Measurements from ENCODE around the gene SEC61G. TPM values are rescaled to one million over a fixed set of nuclear protein-coding genes. Genes with fewer than 3 reads are reported as not detected.

Gene SEC61G
- total and polyA plus RNA-seq, 2 donors (not counting 1 experiment from before 2014, with no cell fraction given): 23.6 to 60.9 TPM

DNA sequence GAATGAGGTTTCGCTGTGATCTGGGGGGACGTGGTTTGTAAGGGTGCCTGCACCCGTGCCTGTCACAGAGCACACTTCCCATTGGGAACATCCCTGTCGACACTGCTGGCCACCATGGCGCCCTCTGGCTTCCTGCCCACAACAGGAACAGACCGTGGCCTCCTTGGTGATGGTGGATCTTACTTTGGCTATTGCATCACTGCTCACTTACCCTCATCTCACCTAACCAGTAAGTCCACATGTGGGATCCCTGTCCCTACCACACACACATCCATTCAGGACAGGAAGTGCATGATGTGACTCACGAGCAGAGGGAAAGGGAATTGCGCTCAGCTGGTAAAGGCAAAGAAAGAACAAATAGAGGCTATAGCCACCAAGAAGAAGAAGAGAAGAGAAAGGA lies 26.2 kb upstream of the SEC61G start:
- DNase-seq (no peak), ATAC-seq (ENCODE audit: low read depth) (no peak)
- H3K4me3 ChIP-seq (ENCODE audit: control extremely low read depth in 1 of 5, extremely low read depth in 1 of 5, insufficient read depth in 1 of 5, low read depth in 2 of 5, low read length in 4 of 5): no peak overlapping the region
- Mint-ChIP-seq H3K4me1 (no peaks in the 10 kb centered on the region), H3K27ac (no peak overlapping the region), H3K4me3 (no peak overlapping the region), H3K9me3 (ENCODE audit: insufficient read depth) (no peaks in the 10 kb centered on the region), H3K27me3 (peaks cover 47% of the 10 kb centered on the region)
- H3K79me2 ChIP-seq (ENCODE audit: control insufficient read depth, insufficient read depth, low read length): no peaks in the 10 kb centered on the region
- H2AFZ ChIP-seq (ENCODE audit: insufficient read depth, low read depth, low read length, poor library complexity, severe bottlenecking): no peak overlapping the region
- H3K4me2 ChIP-seq (replicated peaks; ENCODE audit: low read depth, low read length, poor library complexity, severe bottlenecking): no peak overlapping the region
- no peak for TF ChIP-seq EZH2 (IDR thresholded peaks at IDR 0.05; ENCODE audit: borderline replicate concordance, insufficient read depth, low read depth, low read length, poor library complexity, severe bottlenecking)
- TF ChIP-seq, protein P1, sequence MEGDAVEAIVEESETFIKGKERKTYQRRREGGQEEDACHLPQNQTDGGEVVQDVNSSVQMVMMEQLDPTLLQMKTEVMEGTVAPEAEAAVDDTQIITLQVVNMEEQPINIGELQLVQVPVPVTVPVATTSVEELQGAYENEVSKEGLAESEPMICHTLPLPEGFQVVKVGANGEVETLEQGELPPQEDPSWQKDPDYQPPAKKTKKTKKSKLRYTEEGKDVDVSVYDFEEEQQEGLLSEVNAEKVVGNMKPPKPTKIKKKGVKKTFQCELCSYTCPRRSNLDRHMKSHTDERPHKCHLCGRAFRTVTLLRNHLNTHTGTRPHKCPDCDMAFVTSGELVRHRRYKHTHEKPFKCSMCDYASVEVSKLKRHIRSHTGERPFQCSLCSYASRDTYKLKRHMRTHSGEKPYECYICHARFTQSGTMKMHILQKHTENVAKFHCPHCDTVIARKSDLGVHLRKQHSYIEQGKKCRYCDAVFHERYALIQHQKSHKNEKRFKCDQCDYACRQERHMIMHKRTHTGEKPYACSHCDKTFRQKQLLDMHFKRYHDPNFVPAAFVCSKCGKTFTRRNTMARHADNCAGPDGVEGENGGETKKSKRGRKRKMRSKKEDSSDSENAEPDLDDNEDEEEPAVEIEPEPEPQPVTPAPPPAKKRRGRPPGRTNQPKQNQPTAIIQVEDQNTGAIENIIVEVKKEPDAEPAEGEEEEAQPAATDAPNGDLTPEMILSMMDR (IDR thresholded peaks at IDR 0.05): no peak
- H3K9me3 ChIP-seq (ENCODE audit: control extremely low read depth in 1 of 3, control insufficient read depth in 2 of 3, insufficient read depth in 1 of 3, low read length in 2 of 3): peaks cover 0 to 2% (median 0%) of the 10 kb centered on the region in 3 donors
- intact Hi-C loops (cut with micrococcal nuclease): loop anchor here (5.0 kb wide), 1 partner anchor 472 kb away; no protein-coding TSS in a partner anchor
- no peaks in the 10 kb centered on the region for H4K20me1 ChIP-seq (ENCODE audit: control insufficient read depth, insufficient read depth, low read length, poor library complexity, severe bottlenecking)
- H3K4me1 ChIP-seq (ENCODE audit: control insufficient read depth in 2 of 2, insufficient read depth in 2 of 2, low read length in 2 of 2): no peaks in the 10 kb centered on the region
- WGBS (ENCODE audit: insufficient coverage): 62% methylated on average over 7 of the region's 8 CpGs
- H3K36me3 ChIP-seq (replicated peaks in 1 of 2; ENCODE audit: control extremely low read depth in 1 of 2, control insufficient read depth in 1 of 2, extremely low read depth in 1 of 2, insufficient read depth in 2 of 2, low read length in 1 of 2): no peaks in the 10 kb centered on the region
- no peak overlapping the region for H3K27ac ChIP-seq (ENCODE audit: low read length in 2 of 2)
- peaks cover 0 to 8% (median 4%) of the 10 kb centered on the region in 4 experiments for H3K27me3 ChIP-seq (replicated peaks in 1 of 4; ENCODE audit: control extremely low read depth in 1 of 4, control insufficient read depth in 3 of 4, insufficient read depth in 4 of 4, low read length in 3 of 4)
- ChIA-PET POLR2A (no interaction called here), CTCF (no interaction called here)
- no peak overlapping the region for H3K9ac ChIP-seq (ENCODE audit: low read length)

DNA sequence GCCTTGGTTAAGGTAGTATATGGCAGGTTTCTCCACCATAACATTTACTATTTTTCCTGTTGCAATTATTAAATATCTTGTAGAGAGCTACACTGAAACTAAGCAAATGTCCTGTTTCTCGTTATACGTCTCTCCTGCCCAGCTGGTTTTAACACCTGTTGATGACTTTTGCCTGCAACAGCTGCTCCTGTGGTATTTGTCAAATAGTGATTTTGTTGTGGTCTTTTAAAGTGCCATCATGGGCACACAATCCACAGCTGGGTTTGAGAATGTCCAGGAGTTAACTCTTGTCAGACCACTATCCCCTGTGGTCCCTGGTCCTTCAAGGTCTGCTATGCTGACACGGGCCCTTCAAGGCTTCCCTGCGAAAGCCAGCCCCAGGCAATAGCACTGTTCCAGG lies 24.9 kb upstream of the SEC61G start:
- no peaks in the 10 kb centered on the region for H3K36me3 ChIP-seq (replicated peaks in 1 of 2; ENCODE audit: control extremely low read depth in 1 of 2, control insufficient read depth in 1 of 2, extremely low read depth in 1 of 2, insufficient read depth in 2 of 2, low read length in 1 of 2)
- CTCF ChIA-PET: interaction anchor here (0.5 kb wide), 1 partner anchor 10 kb away, joined by 3 read pairs; no protein-coding TSS in a partner anchor

More for the DNA sequence above, 24.9 kb upstream of the SEC61G start:
- no peak overlapping the region for H3K27ac Mint-ChIP-seq
- H3K9me3 Mint-ChIP-seq (ENCODE audit: insufficient read depth): no peaks in the 10 kb centered on the region
- Histone ChIP-seq H3K4me3 (ENCODE audit: control extremely low read depth in 1 of 5, extremely low read depth in 1 of 5, insufficient read depth in 1 of 5, low read depth in 2 of 5, low read length in 4 of 5) (no peak overlapping the region), H3K79me2 (ENCODE audit: control insufficient read depth, insufficient read depth, low read length) (no peaks in the 10 kb centered on the region), H3K27ac (ENCODE audit: low read length in 2 of 2) (no peak overlapping the region), H3K9ac (ENCODE audit: low read length) (no peak overlapping the region), H2AFZ (ENCODE audit: insufficient read depth, low read depth, low read length, poor library complexity, severe bottlenecking) (no peak overlapping the region), H4K20me1 (ENCODE audit: control insufficient read depth, insufficient read depth, low read length, poor library complexity, severe bottlenecking) (no peaks in the 10 kb centered on the region), H3K4me2 (replicated peaks; ENCODE audit: low read depth, low read length, poor library complexity, severe bottlenecking) (no peak overlapping the region), H3K27me3 (replicated peaks in 1 of 4; ENCODE audit: control extremely low read depth in 1 of 4, control insufficient read depth in 3 of 4, insufficient read depth in 4 of 4, low read length in 3 of 4) (peaks cover 0 to 8% (median 4%) of the 10 kb centered on the region in 4 experiments), H3K9me3 (ENCODE audit: control extremely low read depth in 1 of 3, control insufficient read depth in 2 of 3, insufficient read depth in 1 of 3, low read length in 2 of 3) (peaks cover 0 to 2% (median 0%) of the 10 kb centered on the region in 3 donors), H3K4me1 (ENCODE audit: control insufficient read depth in 2 of 2, insufficient read depth in 2 of 2, low read length in 2 of 2) (no peaks in the 10 kb centered on the region)
- POLR2A ChIA-PET: no interaction called here
- intact Hi-C loops (cut with micrococcal nuclease): no loop called here
- ATAC-seq (ENCODE audit: low read depth): no peak
- WGBS (ENCODE audit: insufficient coverage): 94% methylated on average over 2 of the region's 4 CpGs
- H3K27me3 Mint-ChIP-seq: peaks cover 43% of the 10 kb centered on the region
- H3K4me3 Mint-ChIP-seq: no peak overlapping the region
- no peaks in the 10 kb centered on the region for H3K4me1 Mint-ChIP-seq
- no peak for DNase-seq
- TF ChIP-seq EZH2 (IDR thresholded peaks at IDR 0.05; ENCODE audit: borderline replicate concordance, insufficient read depth, low read depth, low read length, poor library complexity, severe bottlenecking): no peak
- TF ChIP-seq, protein P1 (IDR thresholded peaks at IDR 0.05): no peak
